T-helper 22 cell (primary cell): ENCODE data around the gene TRAPPC11.
"Not testable (repeated sequence)": the region's sequence is repeated elsewhere in the genome, so short reads cannot be mapped to it uniquely, and the experiment has no call there.

ENCODE experiments used
- DNase-seq: peaks from one replicate; pipeline ENCODE4 v3.0.0-alpha.2; 2020; ENCODE audit warnings: low read depth

The TRAPPC11 gene

DNA sequence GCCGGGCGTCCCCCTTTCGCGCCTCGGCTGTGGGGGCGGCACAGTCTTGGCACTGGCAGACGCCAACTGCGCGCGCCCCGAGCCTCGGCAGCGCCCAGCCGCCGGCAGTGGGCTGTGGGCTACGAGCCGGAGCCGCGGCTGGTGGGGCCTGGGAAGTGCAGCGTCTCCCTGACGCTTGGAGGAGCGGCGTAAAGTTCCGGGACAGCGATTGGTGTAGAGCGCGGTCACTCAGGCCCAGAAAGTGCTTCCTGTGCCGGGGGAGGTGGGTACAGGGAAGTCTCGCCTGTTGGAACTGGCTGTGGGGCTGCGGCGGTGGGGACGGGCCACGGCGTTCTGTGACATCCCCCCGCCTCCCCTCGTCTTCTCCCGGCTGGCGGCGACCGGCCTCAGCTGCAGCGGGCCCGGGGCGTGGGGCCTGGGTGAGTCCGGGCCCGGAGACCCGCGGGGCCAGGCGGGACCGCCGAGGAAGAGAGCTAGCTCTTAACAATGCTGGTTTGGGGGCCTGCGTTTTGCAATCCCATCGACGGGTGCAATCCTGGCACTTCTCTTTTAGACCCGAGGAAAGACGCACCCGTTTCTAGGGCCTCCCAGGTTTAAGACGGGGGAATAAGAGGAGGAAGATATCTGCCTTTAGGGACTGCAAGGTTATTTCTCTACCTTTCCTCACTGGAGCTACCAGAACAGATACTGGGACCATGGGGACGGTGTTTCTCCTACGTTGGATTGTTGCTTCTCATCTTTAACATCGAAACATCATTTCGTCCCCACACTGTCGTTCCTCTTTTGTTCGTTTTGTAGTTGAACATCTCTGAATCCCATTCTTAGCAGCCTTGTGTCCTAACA lies at the start of gene TRAPPC11, which contains the start of gene RWDD4:
TSS of gene TRAPPC11 (plus strand) at position 265 of the 843 bp plus-strand sequence. CDS start 4,575 bp downstream, outside the sequence.
TSS of gene RWDD4 (minus strand) at position 157 of the 843 bp plus-strand sequence. CDS start 233 bp downstream, outside the sequence.
- peak; percentile 96 for DNase-seq

DNA sequence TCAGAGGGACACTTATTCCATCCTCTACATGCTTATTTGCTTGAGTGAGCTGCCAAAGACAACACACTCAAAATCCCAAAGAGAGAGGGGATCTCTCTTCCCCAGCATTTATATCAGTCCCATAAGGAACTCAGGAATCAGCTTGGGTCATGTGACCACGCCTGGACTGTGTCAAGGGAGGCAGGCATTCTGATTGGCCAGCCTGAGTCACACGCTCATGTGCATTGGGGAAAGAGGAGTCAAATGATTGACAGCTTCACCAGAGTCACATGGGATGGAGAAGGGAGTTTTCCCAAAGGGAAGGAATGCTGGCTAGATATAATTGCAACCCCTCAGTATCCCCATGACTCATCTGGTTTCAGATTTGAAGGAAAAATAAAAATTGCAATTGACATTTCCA lies 49.1 kb upstream of the TRAPPC11 start:
- DNase-seq = no peak

DNA sequence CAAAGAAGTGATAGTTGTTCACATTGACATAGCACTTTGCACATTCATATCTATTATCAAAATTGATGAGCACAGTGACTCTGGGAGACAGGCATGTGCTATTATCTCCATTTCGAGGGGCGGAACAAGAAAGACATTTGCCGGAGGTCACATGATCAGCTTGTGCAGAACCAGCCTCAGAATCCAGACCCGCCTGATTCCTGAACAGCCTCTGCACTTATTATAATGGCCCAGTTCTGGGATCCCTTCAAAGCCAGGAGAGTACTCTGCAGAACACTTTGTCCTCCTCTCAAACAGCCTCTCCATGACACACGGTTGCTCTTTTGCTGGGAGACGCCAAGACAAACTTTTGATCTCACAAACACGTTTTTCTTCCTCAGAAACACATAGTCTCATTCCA lies 48.5 kb upstream of the TRAPPC11 start:
- DNase-seq = no peak

DNA sequence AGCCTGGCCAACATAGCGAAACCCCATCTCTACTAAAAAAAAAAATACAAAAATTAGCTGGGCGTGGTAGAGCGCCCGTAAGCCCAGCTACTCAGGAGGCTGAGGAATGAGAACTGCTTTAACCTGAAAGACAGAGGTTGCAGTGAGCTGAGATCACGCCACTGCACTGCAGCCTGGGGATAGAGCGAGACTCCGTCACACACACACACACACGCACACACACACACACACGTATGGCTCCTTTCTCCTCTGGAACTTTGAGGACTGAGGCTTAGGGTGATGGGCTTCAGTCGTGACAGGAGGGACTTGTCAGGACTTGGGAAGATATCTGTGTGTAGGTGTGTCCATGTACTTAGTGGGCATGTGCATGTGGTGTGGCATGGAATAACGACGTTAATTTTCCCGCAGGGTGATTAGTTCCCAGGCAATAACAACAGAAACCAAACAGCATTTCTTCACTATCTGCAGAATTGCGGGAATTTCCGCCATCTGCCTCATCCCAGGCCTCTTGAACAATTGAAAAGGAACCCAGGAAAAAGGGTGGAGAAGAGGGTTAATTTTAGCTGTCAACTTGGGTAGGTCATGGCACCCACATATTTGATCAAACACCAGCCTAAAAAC lies 47.8 kb upstream of the TRAPPC11 start:
- no peak for DNase-seq

DNA sequence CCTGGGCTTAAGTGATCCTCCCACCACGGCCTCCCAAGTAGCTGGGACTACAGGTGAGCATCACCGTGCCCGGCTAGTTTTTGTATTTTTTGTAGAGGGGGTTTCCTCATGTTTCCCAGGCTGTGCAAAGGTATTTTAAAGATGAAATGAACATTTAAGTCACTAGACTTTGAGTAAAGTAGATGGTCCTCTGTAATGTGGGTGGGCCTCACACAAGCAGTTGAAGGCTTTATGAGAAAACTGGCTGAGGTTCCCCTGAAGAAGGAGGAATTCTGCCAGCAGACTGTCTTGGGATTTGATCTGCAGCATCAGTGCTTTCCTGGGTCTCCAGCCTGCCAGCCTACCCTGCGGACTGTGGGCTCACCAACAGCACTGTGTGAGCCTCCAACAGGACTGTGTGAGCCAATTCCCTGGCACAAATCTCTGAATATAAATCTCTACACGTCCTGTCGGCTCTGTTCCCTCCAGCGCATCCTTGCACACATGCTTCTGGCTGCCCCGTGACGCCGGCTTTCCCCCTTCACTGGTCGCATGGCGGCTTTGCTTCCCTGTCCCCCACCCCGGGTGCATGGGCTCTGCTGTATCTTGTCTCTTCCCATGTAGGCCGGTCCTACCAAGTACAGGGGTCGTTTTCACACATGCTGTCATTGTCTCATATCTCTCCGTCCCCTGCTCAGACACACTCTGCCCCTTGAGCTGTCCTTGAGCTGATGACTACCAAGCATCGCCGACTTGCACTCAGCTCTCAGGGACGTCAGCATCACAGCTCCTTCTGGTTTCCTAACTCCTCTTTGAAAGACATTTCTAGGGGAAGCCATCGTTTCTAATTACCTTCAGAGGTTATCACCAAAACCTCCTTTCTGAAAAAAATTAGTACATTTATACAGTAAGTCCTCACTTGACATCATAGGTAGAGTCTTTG lies 46.5 kb upstream of the TRAPPC11 start:
- DNase-seq = no peak

DNA sequence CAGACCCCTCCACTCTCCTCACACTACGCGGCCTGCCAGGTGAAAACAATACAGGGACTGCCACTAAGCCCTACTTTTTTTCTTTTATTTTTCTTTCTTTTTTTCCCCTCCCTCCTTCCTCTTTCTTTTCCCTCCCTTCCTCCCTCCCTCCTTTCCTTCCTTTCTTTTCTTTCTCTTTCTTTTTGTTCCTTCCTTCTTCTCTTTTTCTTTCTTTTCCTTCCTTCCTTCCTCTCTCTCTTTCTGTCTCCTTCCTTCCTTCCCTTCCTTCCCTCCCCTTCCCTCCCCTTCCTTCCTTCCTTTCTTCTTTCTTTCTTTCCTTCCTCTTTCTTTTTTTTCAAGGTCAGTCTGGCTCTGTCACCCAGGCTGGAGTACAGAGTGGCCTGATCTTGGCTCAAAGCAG lies 42.0 kb upstream of the TRAPPC11 start:
- DNase-seq = no peak

DNA sequence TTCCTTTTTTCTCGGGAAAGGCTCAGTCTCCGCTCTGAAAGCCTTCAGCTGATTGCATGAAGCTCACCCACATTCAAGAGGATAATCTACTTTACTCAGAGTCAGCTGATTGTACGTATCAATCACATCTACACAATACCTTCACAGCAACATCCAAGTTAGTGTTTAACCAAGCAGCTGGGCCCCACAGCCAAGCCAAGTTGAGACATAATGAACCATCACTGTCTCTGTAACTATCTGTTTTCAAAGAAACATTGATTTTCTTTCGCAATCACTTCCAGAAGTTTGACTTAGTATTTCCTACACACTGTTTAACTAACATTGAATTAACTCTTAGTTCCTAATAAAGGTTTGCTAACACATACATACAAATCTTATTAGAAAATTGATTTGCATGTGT lies 40.4 kb upstream of the TRAPPC11 start:
- DNase-seq = no peak

DNA sequence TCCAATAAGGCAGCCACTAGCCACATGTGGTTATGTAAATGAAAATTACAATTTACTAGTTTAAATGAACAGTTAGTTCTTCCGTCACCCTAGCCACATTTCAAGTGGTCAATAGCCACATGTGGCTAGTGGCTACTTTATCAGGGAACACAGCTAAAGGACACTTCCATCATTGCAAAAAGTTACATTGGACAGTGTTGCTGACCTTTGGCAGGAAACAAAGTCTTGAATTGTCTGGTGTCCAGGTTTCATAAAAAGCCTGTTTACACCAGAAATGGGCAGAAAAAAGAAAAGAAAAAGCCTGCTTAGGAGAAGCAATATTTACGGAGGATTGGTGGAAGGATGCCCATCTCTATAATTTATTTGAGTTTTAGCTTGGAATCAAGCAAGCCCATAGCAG lies 38.7 kb upstream of the TRAPPC11 start:
- no peak for DNase-seq

DNA sequence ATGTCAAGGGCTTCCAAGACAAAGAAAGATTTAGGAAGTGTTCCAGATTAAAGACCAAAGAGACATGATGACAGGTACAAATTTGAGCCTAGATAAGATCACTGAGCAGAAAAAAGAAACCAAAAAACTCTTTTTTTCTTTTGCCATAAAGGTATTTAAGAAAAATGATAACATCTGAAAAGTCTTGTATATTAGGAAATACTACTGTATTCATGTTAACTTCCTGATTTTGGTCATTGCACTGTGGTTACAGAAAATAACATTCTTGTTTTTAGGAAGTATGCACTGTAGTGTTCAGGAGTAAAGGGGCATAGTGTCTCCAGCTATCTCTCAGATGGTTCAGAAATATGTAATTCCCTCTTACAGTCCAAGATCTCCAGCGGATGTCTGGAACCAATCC lies 37.2 kb upstream of the TRAPPC11 start:
- DNase-seq = no peak

DNA sequence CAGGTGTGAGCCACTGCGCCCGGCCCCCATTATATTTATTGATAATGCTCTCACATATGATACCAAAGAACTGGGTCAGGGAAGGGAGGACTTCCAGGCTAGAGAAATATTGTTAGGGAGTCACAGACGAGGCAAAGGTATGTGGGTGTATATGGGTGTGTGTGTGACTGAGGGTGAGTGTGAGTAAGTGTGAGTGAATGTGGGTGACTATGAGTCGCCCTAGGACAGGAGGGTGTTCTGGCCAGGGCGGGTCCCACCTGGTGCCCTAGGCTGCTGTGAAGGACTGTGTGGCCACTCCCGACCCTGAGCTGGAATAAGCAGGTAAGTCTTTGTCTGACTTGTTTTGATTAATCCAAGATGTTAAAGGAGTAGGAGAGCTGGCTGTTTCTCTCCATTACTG lies 34.5 kb upstream of the TRAPPC11 start:
- DNase-seq = no peak

DNA sequence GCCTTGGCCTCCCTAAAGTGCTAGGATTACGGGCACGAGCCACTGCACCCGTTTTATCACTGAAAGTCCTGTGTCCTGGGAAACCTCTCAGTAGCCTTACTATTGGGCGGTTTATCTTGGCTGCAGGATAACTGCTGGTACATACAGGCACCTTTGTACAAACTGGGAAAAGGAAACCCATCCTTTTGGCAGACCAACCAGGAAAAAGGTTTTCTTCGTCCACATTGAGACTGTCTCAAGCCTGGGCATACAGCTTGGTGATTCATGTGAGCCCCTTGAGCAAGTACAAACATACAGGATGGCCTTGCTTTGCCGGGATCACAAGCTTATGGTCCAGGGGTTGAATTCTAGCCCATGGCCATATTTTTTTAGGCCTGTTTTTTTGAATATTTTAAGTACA lies 32.9 kb upstream of the TRAPPC11 start:
- no peak for DNase-seq

DNA sequence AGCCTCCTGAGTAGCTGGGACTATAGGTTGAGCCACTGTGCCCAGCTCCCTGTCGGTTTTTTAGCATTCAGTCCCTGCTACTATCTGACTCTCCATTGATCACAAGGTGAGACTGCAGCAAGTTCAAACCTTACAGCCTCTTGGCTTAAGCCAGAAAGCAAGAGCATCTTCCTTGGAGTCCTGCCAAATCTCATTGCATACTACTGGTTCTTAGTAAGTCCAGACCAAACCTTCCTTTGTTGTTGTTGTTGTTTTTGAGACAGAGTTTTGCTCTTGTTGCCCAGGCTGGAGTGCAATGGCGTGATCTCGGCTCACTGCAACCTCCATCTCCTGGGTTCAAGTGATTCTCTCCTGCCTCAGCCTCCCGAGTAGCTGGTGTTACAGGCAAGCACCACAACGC lies 31.8 kb upstream of the TRAPPC11 start:
- not testable (repeated sequence) for DNase-seq

DNA sequence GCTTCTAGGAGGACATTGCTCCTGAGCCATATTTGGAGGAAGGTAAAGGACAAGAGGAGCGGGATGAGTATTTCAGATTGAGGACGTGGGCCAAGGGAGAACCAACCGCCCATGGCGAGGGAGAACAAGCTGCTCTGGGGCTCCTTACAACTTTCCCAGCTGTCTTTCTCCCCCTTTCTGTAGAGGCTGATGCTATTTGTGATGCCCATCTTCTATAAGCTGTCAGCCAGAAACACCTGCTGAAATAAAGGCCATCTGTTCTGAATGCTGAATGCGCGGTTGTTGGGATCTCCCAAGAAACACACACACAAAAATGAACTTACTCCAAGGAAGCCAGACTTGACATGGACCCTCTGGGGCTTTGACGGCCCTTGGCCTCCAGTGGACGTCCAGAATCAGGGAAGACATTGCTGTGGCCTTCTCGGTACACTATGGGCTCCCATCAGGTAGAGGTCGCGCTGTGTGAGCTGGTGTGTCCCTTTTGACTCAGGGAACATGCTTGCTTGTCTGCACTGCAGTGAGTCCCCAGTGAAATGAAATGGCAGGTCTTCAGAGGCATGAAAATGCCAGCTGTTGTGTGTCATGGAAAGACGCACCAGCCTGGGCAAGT lies 31.0 kb upstream of the TRAPPC11 start:
- DNase-seq = no peak

DNA sequence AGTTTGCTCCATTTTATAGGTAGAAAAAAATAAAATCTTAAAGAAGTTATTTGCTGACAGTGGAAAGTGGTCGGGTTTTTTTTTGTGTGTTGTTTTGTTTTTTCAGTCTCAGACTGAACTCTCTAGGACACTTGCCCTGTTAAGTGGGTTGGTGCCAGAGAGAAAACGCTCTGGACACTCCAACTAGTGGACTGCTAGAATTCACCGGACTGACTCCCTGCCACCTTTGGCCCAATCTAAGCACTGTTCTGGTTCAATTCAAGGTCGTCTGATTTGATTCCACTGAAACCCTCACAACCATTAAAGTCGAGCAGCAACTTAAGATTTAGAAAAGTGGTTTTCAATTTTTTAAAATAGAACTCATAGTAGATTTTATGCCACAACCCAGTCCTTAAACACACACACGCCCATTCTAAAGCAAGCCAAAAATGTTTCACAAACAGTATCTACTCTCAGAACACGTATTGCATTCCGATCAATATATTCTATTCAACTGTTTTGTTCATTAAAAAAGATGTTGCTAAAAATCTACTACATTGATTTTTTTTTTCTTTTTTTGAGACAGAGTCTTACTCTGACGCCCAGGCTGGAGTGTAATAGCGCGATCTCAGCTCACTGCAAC lies 27.4 kb upstream of the TRAPPC11 start:
- no peak for DNase-seq

DNA sequence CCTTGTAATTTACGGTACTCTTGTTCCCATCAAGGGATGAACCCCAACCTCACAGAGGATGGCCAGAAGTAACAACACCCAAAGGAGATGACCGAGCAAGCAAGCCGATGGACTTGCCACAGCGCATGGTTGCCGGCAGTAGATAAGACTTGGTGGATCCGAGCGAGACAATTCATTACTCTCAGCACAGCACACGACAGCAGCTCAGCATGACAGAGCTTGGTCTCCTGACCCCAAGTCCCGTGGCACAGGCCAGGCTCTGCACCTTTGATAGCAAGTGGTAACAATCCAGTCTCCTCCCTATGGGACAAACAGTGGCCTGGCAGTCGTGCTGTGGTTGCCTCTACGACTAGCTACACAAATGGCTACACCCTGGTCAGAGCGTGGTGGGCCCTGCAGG lies 26.4 kb upstream of the TRAPPC11 start:
- no peak for DNase-seq

DNA sequence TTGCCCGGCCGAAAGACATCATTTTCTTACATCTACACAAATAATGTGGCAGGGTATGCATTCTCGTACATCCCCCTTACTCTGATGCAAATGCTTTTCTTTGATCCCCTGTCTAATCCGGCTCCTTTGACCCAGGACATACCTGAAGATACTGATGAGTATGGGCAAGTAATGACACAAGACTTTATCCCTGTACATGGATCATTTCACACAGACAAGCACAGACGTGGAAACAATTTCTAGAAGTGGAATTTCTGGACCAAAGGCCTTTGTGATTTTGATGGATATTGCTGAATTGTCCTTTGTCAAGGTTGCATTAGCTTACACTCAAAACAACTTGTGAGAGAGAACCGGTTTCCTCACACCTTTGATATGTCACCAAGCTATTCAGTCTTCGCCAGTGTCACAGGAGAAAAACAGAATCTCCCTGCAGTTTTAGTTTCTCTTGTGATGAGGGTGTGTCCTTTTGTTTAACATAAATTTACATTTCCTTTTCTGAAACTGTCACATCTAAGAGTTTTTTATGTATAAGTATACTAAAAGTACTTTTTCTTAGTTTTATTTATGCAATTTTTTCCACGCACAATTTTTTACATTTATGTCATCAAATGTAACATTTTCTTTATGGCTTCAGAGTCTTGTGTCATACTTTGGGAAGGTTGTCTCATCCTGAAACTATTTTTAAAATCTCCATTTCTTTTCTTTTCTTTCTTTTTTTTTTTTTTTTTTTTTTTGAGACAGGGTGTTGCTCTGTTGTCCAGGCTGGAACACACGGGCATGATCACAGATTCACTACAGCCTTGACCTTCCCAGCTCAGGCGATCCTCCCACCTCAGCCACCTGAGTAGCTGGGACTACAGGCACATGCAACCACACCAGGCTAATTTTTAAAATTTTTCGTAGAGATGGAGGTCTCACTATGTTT lies 25.4 kb upstream of the TRAPPC11 start:
- no peak for DNase-seq

DNA sequence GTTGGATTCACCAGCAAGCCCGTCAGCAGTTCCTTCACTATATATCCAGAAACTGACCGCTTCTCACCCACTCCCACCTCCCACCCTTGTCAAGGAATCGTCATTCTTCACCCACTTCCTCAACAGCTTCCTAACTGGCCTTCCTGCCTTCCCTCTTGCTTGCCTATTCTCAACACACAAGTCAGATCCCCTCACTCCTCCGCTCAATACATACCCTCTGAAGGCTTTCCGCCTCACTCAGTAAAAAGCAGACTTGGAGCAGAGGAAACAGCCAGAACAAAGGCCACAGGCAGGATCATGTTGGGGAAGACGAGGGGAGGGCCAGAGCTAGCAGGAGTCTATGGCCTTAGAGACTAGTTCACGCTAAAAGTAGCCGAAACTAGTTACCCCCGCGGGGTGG lies 23.8 kb upstream of the TRAPPC11 start:
- DNase-seq = no peak

DNA sequence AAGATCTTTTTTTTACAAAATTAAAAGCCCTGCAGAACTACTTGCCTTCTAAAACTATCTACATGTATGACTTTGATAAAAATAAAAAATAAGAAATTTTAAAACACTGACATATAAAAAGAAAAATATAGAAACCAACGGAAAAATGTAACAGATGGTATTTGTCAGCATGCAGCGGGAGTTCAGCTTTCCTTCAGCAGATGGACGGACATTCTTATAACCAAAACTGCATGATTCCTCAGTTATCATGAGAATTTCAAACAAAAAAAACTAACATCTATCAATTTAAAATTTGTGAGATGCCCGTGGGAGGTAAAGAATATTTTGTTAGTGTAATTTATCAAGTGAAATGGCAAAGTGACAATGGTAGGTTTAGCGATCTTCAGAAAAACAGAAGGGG lies 23.4 kb upstream of the TRAPPC11 start:
- no peak for DNase-seq

DNA sequence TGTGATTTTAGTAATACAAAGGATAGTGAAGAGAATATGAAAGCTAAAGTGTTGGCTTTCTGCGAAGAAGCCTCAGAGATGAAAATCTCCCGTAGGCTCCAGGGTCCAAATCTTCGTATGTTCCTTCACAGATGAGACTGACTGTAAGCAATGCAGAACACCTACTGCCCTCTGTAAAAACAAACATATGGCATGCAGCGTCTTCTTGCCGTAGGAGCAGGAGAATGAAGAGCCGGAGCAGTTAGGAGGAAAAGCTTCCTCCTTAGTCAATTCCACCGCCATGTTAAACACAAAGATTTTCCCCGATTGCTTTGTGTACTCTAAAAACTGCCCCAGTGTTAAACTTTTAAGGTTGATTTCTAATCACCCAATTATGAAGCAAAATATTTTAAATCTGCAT lies 22.6 kb upstream of the TRAPPC11 start:
- no peak for DNase-seq

DNA sequence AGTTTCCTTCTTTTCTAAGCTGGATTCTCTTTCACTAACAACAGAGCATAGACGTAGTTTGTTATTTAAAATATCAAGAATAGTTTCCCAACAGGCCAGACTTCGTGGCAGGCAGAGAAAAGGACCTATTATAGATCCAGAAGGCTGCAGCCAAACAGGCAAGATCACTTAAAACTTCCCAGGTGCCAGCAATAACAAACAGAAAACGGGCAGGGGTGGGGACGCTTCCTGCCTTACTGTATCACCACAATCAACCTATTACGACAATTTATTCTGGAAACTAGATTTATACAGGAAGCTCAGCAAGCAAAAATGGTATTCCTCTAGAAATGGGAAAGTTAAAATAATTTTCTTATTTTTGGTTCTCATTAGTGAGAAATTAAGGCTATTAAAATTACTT lies 22.2 kb upstream of the TRAPPC11 start:
- DNase-seq = no peak
